Smooth muscle cell (in vitro differentiated cells): ENCODE results near the gene APEX2. TPM values are rescaled to one million over a fixed set of nuclear protein-coding genes. Genes with fewer than 3 reads are reported as not detected.

ENCODE experiments used
- DNase-seq: peaks from one replicate; lab custom pipeline; 2025; ENCODE audit not compliant: unreplicated experiment; lab: John Stamatoyannopoulos, UW
- H2AFZ ChIP-seq: fragments of 200-600 bp; sonication (generic); 2 replicates; pipeline ENCODE4 v1.6.0; 2016; ENCODE audit warnings: antibody characterized with exemption, low read depth, mild to moderate bottlenecking
- H3F3A ChIP-seq: fragments of 200-600 bp; sonication (generic); 2 replicates; pipeline ENCODE4 v1.6.0; 2017; ENCODE audit warnings: antibody characterized with exemption, low read depth
- H3K27ac ChIP-seq: fragments of 200-600 bp; sonication (generic); 2 replicates; pipeline ENCODE4 v1.5.1; 2016; ENCODE audit warnings: low read depth, mild to moderate bottlenecking
- H3K27me3 ChIP-seq: fragments of 200-600 bp; sonication (generic); 2 replicates; pipeline ENCODE4 v1.6.1; 2016; ENCODE audit warnings: low read depth, mild to moderate bottlenecking
- H3K36me3 ChIP-seq: fragments of 200-600 bp; sonication (generic); 2 replicates; pipeline ENCODE4 v1.5.1; 2016; ENCODE audit warnings: low read depth
- H3K4me1 ChIP-seq: fragments of 200-600 bp; sonication (generic); 2 replicates; pipeline ENCODE4 v1.5.1; 2016; ENCODE audit warnings: low read depth
- H3K4me2 ChIP-seq: fragments of 200-600 bp; sonication (generic); 2 replicates; pipeline ENCODE4 v1.6.0; 2016; ENCODE audit warnings: mild to moderate bottlenecking
- H3K4me3 ChIP-seq: fragments of 200-600 bp; sonication (generic); 2 replicates; pipeline ENCODE4 v1.5.1; 2016; ENCODE audit warnings: mild to moderate bottlenecking
- H3K79me2 ChIP-seq: fragments of 200-600 bp; sonication (generic); 2 replicates; pipeline ENCODE4 v1.6.0; 2016; ENCODE audit warnings: low read depth, mild to moderate bottlenecking
- H3K9ac ChIP-seq: fragments of 200-600 bp; sonication (generic); 2 replicates; pipeline ENCODE4 v1.6.0; 2016; ENCODE audit warnings: low read depth
- H3K9me3 ChIP-seq: fragments of 200-600 bp; sonication (generic); replicated peaks from 2 replicates; pipeline ENCODE4 v1.5.1; 2016; ENCODE audit warnings: low read depth
- H4K20me1 ChIP-seq: fragments of 200-600 bp; sonication (generic); 2 replicates; pipeline ENCODE4 v1.6.0; 2016; ENCODE audit warnings: low read depth
- CTCF ChIP-seq: fragments of 200-600 bp; sonication (generic); IDR thresholded peaks from 2 replicates; pipeline ENCODE4 v1.5.1; 2017; ENCODE audit warnings: borderline replicate concordance, mild to moderate bottlenecking, antibody characterized with exemption; ENCODE audit not compliant: insufficient read depth, poor library complexity, severe bottlenecking
- WGBS: methylation state at CpG from one replicate; pipeline ENCODE4 v1.1.7; 2016; ENCODE audit warnings: low lambda C conversion rate; 5-methylcytosine and 5-hydroxymethylcytosine counted together
- polyA plus RNA-seq: library from polyadenylated mRNA; unstranded; fragments of >200 nt; fragmentation: Nextera tagmentation; extraction: Ambion mirVana; gene quantifications from 2 replicates; pipeline ENCODE4 v1.2.1, GENCODE V29; 2016
- total RNA-seq: library from RNA; depleted of rRNA; stranded (reverse); fragments of >200 nt; gene quantifications from 2 replicates; pipeline ENCODE4 v1.2.3, GENCODE V29; 2014

The APEX2 gene
- total and polyA plus RNA-seq, 2 experiments from 2014 or later, result 16.1 to 16.5 TPM

DNA sequence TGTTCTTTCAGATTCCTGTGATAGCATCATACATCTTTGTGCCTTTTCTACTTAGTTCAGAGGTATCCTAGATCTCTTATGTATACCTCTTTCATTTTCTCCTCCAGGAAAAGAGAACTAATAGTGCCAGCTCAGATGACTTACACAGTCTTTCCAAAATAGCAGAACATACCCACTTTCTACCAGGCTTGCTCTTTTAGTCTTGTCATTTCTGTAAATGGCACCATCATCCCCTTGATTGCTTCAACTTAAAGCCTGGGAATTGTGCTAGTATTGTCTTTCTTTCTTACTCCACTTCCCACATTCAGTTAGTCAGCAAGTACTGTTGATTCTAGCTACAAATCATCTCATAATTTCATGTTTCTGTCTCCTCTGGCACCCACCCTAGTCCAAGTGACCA is 5.1 kb downstream of the APEX2 start:
- H3K27me3 ChIP-seq, result no peaks in the 10 kb centered on the region
- H3K36me3 ChIP-seq, result no peaks in the 10 kb centered on the region
- H4K20me1 ChIP-seq, result no peaks in the 10 kb centered on the region
- peaks cover 13% of the 10 kb centered on the region for H3K79me2 ChIP-seq
- H3K9me3 ChIP-seq, result no peaks in the 10 kb centered on the region
- H3K9ac ChIP-seq, result no peak overlapping the region
- no peak overlapping the region for H3K4me2 ChIP-seq
- no peak overlapping the region for H2AFZ ChIP-seq
- no peak for DNase-seq
- no peak overlapping the region for H3K27ac ChIP-seq
- no peak overlapping the region for H3K4me3 ChIP-seq
- no peaks in the 10 kb centered on the region for H3F3A ChIP-seq
- no peak for TF ChIP-seq CTCF
- H3K4me1 ChIP-seq, result peaks cover 3% of the 10 kb centered on the region

DNA sequence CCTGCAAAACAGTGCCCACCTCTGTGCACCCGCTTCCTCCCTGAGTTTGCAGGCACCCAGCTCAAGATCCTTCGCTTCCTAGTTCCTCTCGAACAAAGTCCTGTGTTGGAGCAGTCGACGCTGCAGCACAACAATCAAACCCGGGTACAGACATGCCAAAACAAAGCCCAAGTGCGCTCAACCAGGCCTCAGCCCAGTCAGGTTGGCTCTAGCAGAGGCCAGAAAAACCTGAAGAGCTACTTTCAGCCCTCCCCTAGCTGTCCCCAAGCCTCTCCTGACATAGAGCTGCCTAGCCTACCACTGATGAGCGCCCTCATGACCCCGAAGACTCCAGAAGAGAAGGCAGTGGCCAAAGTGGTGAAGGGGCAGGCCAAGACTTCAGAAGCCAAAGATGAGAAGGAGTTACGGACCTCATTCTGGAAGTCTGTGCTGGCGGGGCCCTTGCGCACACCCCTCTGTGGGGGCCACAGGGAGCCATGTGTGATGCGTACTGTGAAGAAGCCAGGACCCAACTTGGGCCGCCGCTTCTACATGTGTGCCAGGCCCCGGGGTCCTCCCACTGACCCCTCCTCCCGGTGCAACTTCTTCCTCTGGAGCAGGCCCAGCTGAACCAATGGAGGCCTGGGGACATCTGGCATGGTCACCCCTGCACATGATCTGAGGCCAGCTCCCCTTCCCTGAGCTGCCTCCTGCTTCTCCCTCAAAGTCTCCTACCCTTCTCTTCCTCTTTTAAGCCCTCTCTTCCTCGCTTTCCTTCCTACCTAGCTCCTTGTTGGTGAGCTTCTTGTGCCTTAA is 6.9 kb downstream of the APEX2 start:
- Histone ChIP-seq H3F3A (no peaks in the 10 kb centered on the region), H3K4me3 (no peak overlapping the region), H3K36me3 (no peaks in the 10 kb centered on the region), H3K27me3 (no peaks in the 10 kb centered on the region), H3K4me2 (no peak overlapping the region), H3K4me1 (no peaks in the 10 kb centered on the region), H4K20me1 (no peaks in the 10 kb centered on the region), H3K27ac (peak overlapping the region; percentile 76), H3K9me3 (no peaks in the 10 kb centered on the region), H3K9ac (no peak overlapping the region), H3K79me2 (no peaks in the 10 kb centered on the region), H2AFZ (no peak overlapping the region)
- no peak for TF ChIP-seq CTCF
- 81% methylated on average over 18 of the region's 18 CpGs for WGBS
- DNase-seq, result no peak

GRCh38 chrX:55007656-55008055 is 7.5 kb downstream of the APEX2 start:
- no peak for DNase-seq
- no peaks in the 10 kb centered on the region for H3K9me3 ChIP-seq
- no peak overlapping the region for H3K9ac ChIP-seq
- H3K79me2 ChIP-seq, result no peaks in the 10 kb centered on the region
- H3K27me3 ChIP-seq, result no peaks in the 10 kb centered on the region
- H3K4me1 ChIP-seq, result no peaks in the 10 kb centered on the region
- WGBS, result 57% methylated on average over 6 of the region's 6 CpGs
- H3K36me3 ChIP-seq, result no peaks in the 10 kb centered on the region
- H4K20me1 ChIP-seq, result no peaks in the 10 kb centered on the region
- H2AFZ ChIP-seq, result no peak overlapping the region
- H3F3A ChIP-seq, result no peaks in the 10 kb centered on the region
- H3K4me2 ChIP-seq, result no peak overlapping the region
- no peak for TF ChIP-seq CTCF
- no peak overlapping the region for H3K4me3 ChIP-seq
- peak overlapping the region; percentile 76 for H3K27ac ChIP-seq
